AG09319 (cell line): Measurements from ENCODE around the gene NXPH2.

Experiments used
- DNase-seq: peaks from one replicate; pipeline ENCODE4 v3.0.0-alpha.2; 2010; ENCODE audit warnings: low read depth; ENCODE audit errors: extremely low read depth
- CTCF ChIP-seq: IDR thresholded peaks from 2 replicates; pipeline ENCODE4 v1.5.1; 2011; ENCODE audit warnings: low read depth, mild to moderate bottlenecking, inconsistent platforms, low read length, moderate library complexity

NXPH2 gene

GRCh38 chr2:138722316-138722715 is 57.9 kb downstream of the NXPH2 start:
- no peak for DNase-seq
- no peak for TF ChIP-seq CTCF

GRCh38 chr2:138720035-138720838 is 60.0 kb downstream of the NXPH2 start:
- no peak for DNase-seq
- no peak for TF ChIP-seq CTCF

GRCh38 chr2:138718405-138718804 is 61.8 kb downstream of the NXPH2 start:
- no peak for DNase-seq

GRCh38 chr2:138716183-138716582 is 64.0 kb downstream of the NXPH2 start:
- DNase-seq = no peak
- no peak for TF ChIP-seq CTCF

More at GRCh38 chr2:138718405-138718804, 61.8 kb downstream of the NXPH2 start:
- no peak for TF ChIP-seq CTCF

GRCh38 chr2:138713504-138713903 is 66.7 kb downstream of the NXPH2 start:
- no peak for TF ChIP-seq CTCF

GRCh38 chr2:138713069-138713496 is 67.1 kb downstream of the NXPH2 start:
- no peak for TF ChIP-seq CTCF
- DNase-seq = no peak

More at GRCh38 chr2:138713504-138713903, 66.7 kb downstream of the NXPH2 start:
- DNase-seq = no peak

GRCh38 chr2:138712212-138712979 is 67.8 kb downstream of the NXPH2 start:
- no peak for TF ChIP-seq CTCF
- no peak for DNase-seq
